Ovary (tissue), 9 donors: ENCODE data around the gene NOD2. TPM values are rescaled to one million over a fixed set of nuclear protein-coding genes. Genes with fewer than 3 reads are reported as not detected.

Source experiments
- DNase-seq, 5 donors: peaks; one replicate each; pipeline ENCODE4 v3.0.0-alpha.2; 2019 to 2020
- H3K27ac ChIP-seq, 2 donors: fragments of 200-600 bp; one replicate each; pipeline versions ENCODE4 v1.5.1 to v1.8.0; 2019 to 2022
- H3K27me3 ChIP-seq: fragments of 200-600 bp; one replicate; pipeline ENCODE4 v1.8.0; 2022
- H3K36me3 ChIP-seq: fragments of 200-600 bp; sonication (generic); one replicate; pipeline ENCODE4 v1.5.1; 2019
- H3K4me1 ChIP-seq: one replicate; pipeline ENCODE4 v1.8.1; 2013; ENCODE audit warnings: mild to moderate bottlenecking, moderate library complexity; ENCODE audit not compliant: insufficient read depth
- H3K4me3 ChIP-seq: fragments of 200-600 bp; sonication (generic); one replicate; pipeline ENCODE4 v1.5.1; 2017
- H3K9me3 ChIP-seq, 2 donors: fragments of 200-600 bp in 1 of 2; sonication (generic) in 1 of 2; one replicate each; pipeline versions ENCODE4 v1.5.1 to v1.8.1; 2013 to 2019; ENCODE audit warnings: mild to moderate bottlenecking in 1 of 2, moderate library complexity in 1 of 2
- EP300 ChIP-seq: sonication (generic); formaldehyde crosslinking; IDR thresholded peaks from one replicate; pipeline ENCODE4 v1.6.1; 2017; ENCODE audit warnings: antibody characterized with exemption
- POLR2A ChIP-seq: fragments of 450-650 bp; IDR thresholded peaks from one replicate; pipeline ENCODE4 v1.6.1; 2017; ENCODE audit warnings: antibody characterized with exemption, mild to moderate bottlenecking, moderate library complexity
- WGBS, 3 donors: extraction: QIAGEN DNeasy Blood & Tissue Kit in 1 of 3; methylation state at CpG; one replicate each; pipeline versions ENCODE4 v1.1.5 to v1.1.7; 2013 to 2017; 5-methylcytosine and 5-hydroxymethylcytosine counted together
- intact Hi-C, 4 donors: fragments of 100-400 bp; cut with DNase I; formaldehyde crosslinking; loops; one replicate each; pipeline versions ENCODE4 v1.11.0 to v1.15.1; 2022 to 2023
- polyA plus RNA-seq, 2 donors: library from polyadenylated mRNA; stranded (reverse); fragments of 200-250 nt in 1 of 2; fragments of 350-450 nt in 1 of 2; fragmentation: Illumina TruSeq in 1 of 2; extraction: RNeasy Lipid Tissue Mini Kit (QIAGEN cat#74804) in 1 of 2; gene quantifications; one replicate each; pipeline ENCODE4 v1.2.3, GENCODE V29; 2013 to 2014
- total RNA-seq, 7 donors: library from RNA; depleted of rRNA in 2 of 7; stranded (reverse); fragments of >200 nt in 2 of 7; fragmentation: NEBNext Ultra II Directional in 3 of 7; extraction: Animal tissue kit (Norgen Biotek cat#: 25700) in 3 of 7; gene quantifications; one replicate each; pipeline versions ENCODE4 v1.1.0 to v1.2.4, GENCODE V29; 2016 to 2023
- TF ChIP-seq, protein P1 (sequence below), 3 donors: fragments of 450-650 bp in 2 of 3; fragments of 200-600 bp in 1 of 3; IDR thresholded peaks; one replicate each; pipeline versions ENCODE4 v1.5.1 to v1.8.0; 2016 to 2022; ENCODE audit warnings: antibody characterized with exemption in 3 of 3, mild to moderate bottlenecking in 1 of 3
- donor health status: DM: no; HTN: no; CAD: no; lungs with moderate emphysema.
- donor health status: DM: no; HTN: no; CAD: no.
- donor health status: Bipolar disorder and iron deficiency.
- donor health status: DM: yes; HTN: yes; CAD: no.
- donor health status: DM: no; HTN: no; CAD: no.
- donor health status: DM: yes; HTN: yes; CAD: no.

Gene NOD2
- total and polyA plus RNA-seq, 9 donors, result 0.53 to 1.5 (median 1.1) TPM

DNA sequence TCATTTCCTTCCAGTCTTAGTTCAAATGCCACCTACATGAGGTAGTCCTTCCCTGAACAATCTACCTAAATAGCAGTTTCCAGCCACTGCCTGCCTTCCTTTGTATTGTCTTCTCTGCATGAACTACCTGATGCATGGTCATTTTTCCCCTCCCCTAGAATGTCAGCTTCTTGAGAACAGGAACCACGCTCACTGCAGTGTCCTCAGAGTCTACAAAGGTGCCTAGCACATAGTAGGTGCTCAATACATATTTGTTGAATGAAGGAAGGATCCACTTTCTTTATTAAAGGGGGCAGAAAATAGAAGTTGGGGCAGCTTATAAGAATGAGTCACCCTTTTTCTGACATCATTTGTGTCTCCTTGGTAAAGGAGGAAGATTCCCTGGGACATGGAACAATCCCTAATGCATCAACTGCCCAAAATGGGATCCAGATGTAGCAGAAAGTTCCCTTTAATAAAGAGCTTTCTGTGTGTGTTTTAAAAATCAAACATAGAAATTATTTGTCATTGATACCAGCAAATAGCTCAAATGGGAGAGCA, 44.1 kb downstream of the NOD2 start:
- H3K27me3 ChIP-seq, result no peaks in the 10 kb centered on the region
- intact Hi-C loops, result no loop called here
- H3K4me1 ChIP-seq, result no peaks in the 10 kb centered on the region
- 85 to 94% (median 87%) methylated on average over 1 of the region's 1 CpG for WGBS, 3 donors
- TF ChIP-seq EP300 (no peak), POLR2A (no peak)
- TF ChIP-seq, protein P1, sequence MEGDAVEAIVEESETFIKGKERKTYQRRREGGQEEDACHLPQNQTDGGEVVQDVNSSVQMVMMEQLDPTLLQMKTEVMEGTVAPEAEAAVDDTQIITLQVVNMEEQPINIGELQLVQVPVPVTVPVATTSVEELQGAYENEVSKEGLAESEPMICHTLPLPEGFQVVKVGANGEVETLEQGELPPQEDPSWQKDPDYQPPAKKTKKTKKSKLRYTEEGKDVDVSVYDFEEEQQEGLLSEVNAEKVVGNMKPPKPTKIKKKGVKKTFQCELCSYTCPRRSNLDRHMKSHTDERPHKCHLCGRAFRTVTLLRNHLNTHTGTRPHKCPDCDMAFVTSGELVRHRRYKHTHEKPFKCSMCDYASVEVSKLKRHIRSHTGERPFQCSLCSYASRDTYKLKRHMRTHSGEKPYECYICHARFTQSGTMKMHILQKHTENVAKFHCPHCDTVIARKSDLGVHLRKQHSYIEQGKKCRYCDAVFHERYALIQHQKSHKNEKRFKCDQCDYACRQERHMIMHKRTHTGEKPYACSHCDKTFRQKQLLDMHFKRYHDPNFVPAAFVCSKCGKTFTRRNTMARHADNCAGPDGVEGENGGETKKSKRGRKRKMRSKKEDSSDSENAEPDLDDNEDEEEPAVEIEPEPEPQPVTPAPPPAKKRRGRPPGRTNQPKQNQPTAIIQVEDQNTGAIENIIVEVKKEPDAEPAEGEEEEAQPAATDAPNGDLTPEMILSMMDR (IDR thresholded peaks at IDR 0.05), result no peak
- H3K36me3 ChIP-seq, result no peaks in the 10 kb centered on the region
- H3K9me3 ChIP-seq, result no peaks in the 10 kb centered on the region
- DNase-seq, result no peak
- no peak overlapping the region for H3K4me3 ChIP-seq
- H3K27ac ChIP-seq, result no peak overlapping the region

- Histone ChIP-seq H3K4me1 (no peaks in the 10 kb centered on the region), H3K36me3 (no peaks in the 10 kb centered on the region), H3K9me3 (no peaks in the 10 kb centered on the region), H3K4me3 (no peak overlapping the region), H3K27ac (no peak overlapping the region), H3K27me3 (no peaks in the 10 kb centered on the region)
- TF ChIP-seq EP300, result no peak
- TF ChIP-seq POLR2A, result no peak
- TF ChIP-seq, protein P1 (IDR thresholded peaks at IDR 0.05), result no peak
- DNase-seq, result no peak
- intact Hi-C loops, result no loop called here
- 91 to 97% (median 92%) methylated on average over 1 of the region's 1 CpG for WGBS, 3 donors
Measured at GRCh38 chr16:50739031-50739430, 45.6 kb downstream of the NOD2 start.

DNA sequence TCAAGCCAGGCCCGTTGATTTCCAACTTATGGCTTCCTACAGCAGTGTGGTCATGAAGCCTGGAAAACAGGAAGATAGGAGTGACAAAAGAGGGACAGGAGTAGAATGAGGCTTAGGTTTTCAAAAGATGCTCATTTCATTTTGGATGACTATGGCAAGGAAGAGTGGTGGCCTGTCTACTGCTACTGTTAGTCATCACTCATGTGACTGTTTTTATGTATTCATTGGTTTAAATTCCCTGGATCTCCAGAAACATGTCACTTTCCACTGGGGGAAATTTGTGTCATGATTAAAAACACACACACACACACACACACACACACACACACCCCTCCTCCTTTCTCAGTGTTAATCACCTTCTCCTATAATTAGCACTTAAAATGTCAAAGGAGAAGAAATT, 47.3 kb downstream of the NOD2 start:
- Histone ChIP-seq H3K27me3 (no peaks in the 10 kb centered on the region), H3K9me3 (no peaks in the 10 kb centered on the region), H3K4me3 (no peak overlapping the region), H3K4me1 (no peaks in the 10 kb centered on the region), H3K27ac (no peak overlapping the region), H3K36me3 (no peaks in the 10 kb centered on the region)
- 70 to 80% (median 73%) methylated on average over 1 of the region's 1 CpG for WGBS, 3 donors
- DNase-seq, result no peak
- TF ChIP-seq EP300, result no peak
- no peak for TF ChIP-seq POLR2A
- TF ChIP-seq, protein P1 (IDR thresholded peaks at IDR 0.05), result no peak
- intact Hi-C loops, result no loop called here

GRCh38 chr16:50741225-50741780, 47.9 kb downstream of the NOD2 start:
- 2 to 4% (median 2%) methylated on average over 21 of the region's 21 CpGs for WGBS, 3 donors
- DNase-seq, result peak; percentile 17 to 61 (median 54)
- Histone ChIP-seq H3K4me1 (no peaks in the 10 kb centered on the region), H3K4me3 (peak overlapping the region; percentile 30), H3K27me3 (no peaks in the 10 kb centered on the region), H3K9me3 (no peaks in the 10 kb centered on the region), H3K36me3 (no peaks in the 10 kb centered on the region), H3K27ac (no peak overlapping the region)
- intact Hi-C loops, result no loop called here
- TF ChIP-seq, protein P1 (IDR thresholded peaks at IDR 0.05), result no peak
- TF ChIP-seq EP300 (no peak), POLR2A (no peak)
